A549 (cell line): ENCODE data around the gene GNB4. TPM values are rescaled to one million over a fixed set of nuclear protein-coding genes. Genes with fewer than 3 reads are reported as not detected.

Experiments
- ATAC-seq, 2 experiments: fragments of 200-7000 bp in 1 of 2; fragments of >200 bp in 1 of 2; cut with Nextera tagmentation in 1 of 2; cut with Tn5 transposase in 1 of 2; 3 replicates each; pipeline versions ENCODE4 v1.8.0 to v1.9.1; 2018 to 2020; ENCODE audit warnings: mild to moderate bottlenecking in 1 of 2, moderate library complexity in 1 of 2
- CTCF ChIA-PET: fragments of 300-600 bp; sonication (Branson Sonifier 250); formaldehyde crosslinking; extraction: SDS; loops from one replicate; lab custom pipeline; 2021; ENCODE audit warnings: antibody characterized with exemption, inconsistent platforms; lab: Yijun Ruan, JAX
- POLR2A ChIA-PET: fragments of 350-600 bp; formaldehyde crosslinking; extraction: SDS; loops from one replicate; lab custom pipeline; 2021; ENCODE audit warnings: antibody characterized with exemption, inconsistent platforms; lab: Yijun Ruan, JAX
- DNase-seq, 2 experiments: peaks; one replicate each; pipeline versions ENCODE4 v3.0.0 to v3.0.0-alpha.2; 2011 to 2016; ENCODE audit warnings: low read depth in 1 of 2, low spot score in 1 of 2
- FAIRE-seq: peaks from 2 replicates; lab custom pipeline; 2011; peaks lifted over from hg19 to GRCh38; lab: Jason Lieb, UNC
- H3K27ac ChIP-seq, 2 experiments: fragments of >200 bp; sonication (Bioruptor Twin); formaldehyde crosslinking; 3 replicates each; pipeline ENCODE4 v1.5.1; 2016 to 2017
- H3K4me1 ChIP-seq: fragments of >200 bp; sonication (Bioruptor Twin); formaldehyde crosslinking; 3 replicates; pipeline ENCODE4 v1.6.1; 2016
- H3K4me2 ChIP-seq: fragments of >200 bp; sonication (Bioruptor Twin); formaldehyde crosslinking; 3 replicates; pipeline ENCODE4 v1.6.1; 2016
- H3K4me3 ChIP-seq: fragments of >200 bp; sonication (Bioruptor Twin); formaldehyde crosslinking; 3 replicates; pipeline ENCODE4 v1.5.1; 2016
- H3K9me3 ChIP-seq: fragments of >200 bp; sonication (Bioruptor Twin); formaldehyde crosslinking; 3 replicates; pipeline ENCODE4 v1.6.1; 2016
- CBX2 ChIP-seq: fragments of 200-600 bp; sonication (generic); IDR thresholded peaks from 2 replicates; pipeline ENCODE4 v1.6.1; 2016; ENCODE audit warnings: low read depth, mild to moderate bottlenecking, borderline replicate concordance
- CBX8 ChIP-seq: fragments of 200-600 bp; sonication (generic); IDR thresholded peaks from 2 replicates; pipeline ENCODE4 v1.6.1; 2016
- CEBPB ChIP-seq, 2 experiments: fragments of >200 bp in 1 of 2; sonication (Bioruptor Twin) in 1 of 2; formaldehyde crosslinking in 1 of 2; IDR thresholded peaks; 2 replicates each; pipeline ENCODE4 v1.6.1; 2012 to 2016
- CHD2 ChIP-seq: fragments of 150-350 bp; IDR thresholded peaks from 2 replicates; pipeline ENCODE4 v1.6.1; 2014; ENCODE audit warnings: low read length; ENCODE audit not compliant: partially characterized antibody
- CHD4 ChIP-seq: fragments of 200-600 bp; sonication (generic); IDR thresholded peaks from 2 replicates; pipeline ENCODE4 v1.6.1; 2016; ENCODE audit warnings: antibody characterized with exemption, mild to moderate bottlenecking, borderline replicate concordance
- EHF ChIP-seq: fragments of 250-450 bp; sonication (Bioruptor Pico); IDR thresholded peaks from 2 replicates; pipeline ENCODE4 v1.5.0; 2020; ENCODE audit warnings: mild to moderate bottlenecking
- ESRRA ChIP-seq: fragments of 150-350 bp; IDR thresholded peaks from 2 replicates; pipeline ENCODE4 v1.6.1; 2014; ENCODE audit warnings: mild to moderate bottlenecking, low read length, borderline replicate concordance
- FOSB ChIP-seq: fragments of 250-450 bp; sonication (Bioruptor Pico); IDR thresholded peaks from 2 replicates; pipeline ENCODE4 v1.5.0; 2020; ENCODE audit warnings: mild to moderate bottlenecking, moderate library complexity
- GATA3 ChIP-seq: IDR thresholded peaks from 2 replicates; pipeline ENCODE4 v1.6.1; 2012; ENCODE audit warnings: borderline replicate concordance
- HOXA7 ChIP-seq: fragments of 250-450 bp; sonication (Bioruptor Pico); IDR thresholded peaks from 2 replicates; pipeline ENCODE4 v1.5.0; 2020; ENCODE audit warnings: mild to moderate bottlenecking, moderate library complexity
- JUNB ChIP-seq: fragments of >200 bp; sonication (Bioruptor Twin); formaldehyde crosslinking; IDR thresholded peaks from 2 replicates; pipeline ENCODE4 v1.6.1; 2016
- MYC ChIP-seq: IDR thresholded peaks from 2 replicates; pipeline ENCODE4 v1.6.1; 2012; ENCODE audit warnings: mild to moderate bottlenecking, inconsistent platforms, low read length, improper control_type of control experiment, borderline replicate concordance
- NR3C1 ChIP-seq: fragments of >200 bp; sonication (Bioruptor Twin); formaldehyde crosslinking; IDR thresholded peaks from 3 replicates; pipeline ENCODE4 v1.6.1; 2017
- RAD21 ChIP-seq, 2 experiments: fragments of >200 bp in 1 of 2; sonication (Bioruptor Twin) in 1 of 2; formaldehyde crosslinking in 1 of 2; IDR thresholded peaks in 1 of 2; conservative IDR thresholded peaks in 1 of 2; 2 replicates in 1 of 2; 3 replicates in 1 of 2; pipeline ENCODE4 v1.6.1; 2012 to 2018; ENCODE audit warnings: inconsistent platforms in 1 of 2
- RARB ChIP-seq: fragments of 250-450 bp; sonication (Bioruptor Pico); IDR thresholded peaks from 2 replicates; pipeline ENCODE4 v1.8.0; 2021; ENCODE audit warnings: mild to moderate bottlenecking, moderate library complexity
- RCOR1 ChIP-seq: fragments of 150-350 bp; IDR thresholded peaks from 2 replicates; pipeline ENCODE4 v1.6.1; 2014; ENCODE audit warnings: antibody characterized with exemption, low read length, low read depth
- RNF2 ChIP-seq: fragments of 200-600 bp; sonication (generic); IDR thresholded peaks from 2 replicates; pipeline ENCODE4 v1.6.1; 2016; ENCODE audit warnings: low read depth, mild to moderate bottlenecking, antibody characterized with exemption, moderate library complexity, borderline replicate concordance
- SMC3 ChIP-seq: fragments of >200 bp; sonication (Bioruptor Twin); formaldehyde crosslinking; IDR thresholded peaks from 3 replicates; pipeline ENCODE4 v1.6.1; 2018; ENCODE audit warnings: inconsistent platforms
- SREBF2 ChIP-seq: fragments of 450-650 bp; IDR thresholded peaks from 2 replicates; pipeline ENCODE4 v1.6.1; 2014; ENCODE audit warnings: mild to moderate bottlenecking, moderate library complexity
- TFCP2L1 ChIP-seq: fragments of 250-450 bp; sonication (Bioruptor Pico); IDR thresholded peaks from 2 replicates; pipeline ENCODE4 v1.5.0; 2021; ENCODE audit warnings: mild to moderate bottlenecking
- TP53 ChIP-seq: fragments of 250-450 bp; sonication (Bioruptor Pico); IDR thresholded peaks from 2 replicates; pipeline ENCODE4 v1.5.0; 2021; ENCODE audit warnings: mild to moderate bottlenecking, moderate library complexity
- ZC3H11A ChIP-seq: fragments of 450-650 bp; IDR thresholded peaks from 2 replicates; pipeline ENCODE4 v1.6.1; 2014; ENCODE audit warnings: antibody characterized with exemption, mild to moderate bottlenecking
- ZFP36 ChIP-seq: fragments of 450-650 bp; IDR thresholded peaks from 2 replicates; pipeline ENCODE4 v1.6.1; 2014; ENCODE audit warnings: borderline replicate concordance; ENCODE audit not compliant: partially characterized antibody
- WGBS: methylation state at CpG from one replicate; pipeline ENCODE4 v1.1.6; 2017; ENCODE audit errors: missing lambda C conversion rate; 5-methylcytosine and 5-hydroxymethylcytosine counted together
- polyA plus RNA-seq, 4 experiments: library from polyadenylated mRNA; depleted of rRNA in 3 of 4; stranded (reverse); fragments of >200 nt; fragmentation: RNase III in 1 of 4; extraction: RNeasy Plus Mini Kit Qiagen cat#74134 plus additional on column Dnase treatment in 1 of 4; gene quantifications; 2 replicates in 3 of 4; 3 replicates in 1 of 4; pipeline ENCODE4 v1.2.3, GENCODE V29; 2011 to 2017
- TF ChIP-seq, protein P1 (sequence below): IDR thresholded peaks from 2 replicates; pipeline ENCODE4 v1.6.1; 2012
- TF ChIP-seq, protein P2 (sequence below): fragments of 150-350 bp; IDR thresholded peaks from 2 replicates; pipeline ENCODE4 v1.6.1; 2014; ENCODE audit warnings: low read depth, mild to moderate bottlenecking, low read length

GNB4 gene
- polyA plus RNA-seq, 2 of the 4 experiments (the other 2 are of a cell fraction), result 10.9 to 22.7 TPM

DNA sequence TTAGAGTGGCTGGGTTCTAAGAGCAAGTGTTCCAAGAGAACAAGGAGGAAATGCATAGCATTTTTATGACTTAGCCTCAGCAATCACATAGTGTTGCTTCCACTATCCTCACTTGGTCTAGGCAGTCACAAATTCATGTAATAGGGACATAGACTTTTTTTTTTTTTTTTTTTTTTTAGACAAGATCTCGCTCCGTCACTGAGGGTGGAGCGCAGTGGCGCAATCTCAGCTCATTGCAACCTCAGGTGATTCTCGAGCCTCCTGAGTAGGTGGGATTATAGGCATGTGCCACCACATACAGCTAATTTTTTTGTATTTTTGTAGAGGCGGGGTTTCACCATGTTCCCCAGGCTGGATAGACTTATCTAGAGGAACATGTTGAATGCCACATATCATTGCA, 4.7 kb upstream of the GNB4 start:
- DNase-seq, result no peak
- FAIRE-seq, result no peak
- no peak for ATAC-seq
- no peak overlapping the region for H3K4me2 ChIP-seq
- no peak overlapping the region for H3K4me3 ChIP-seq
- no peak overlapping the region for H3K27ac ChIP-seq
- H3K4me1 ChIP-seq, result no peaks in the 10 kb centered on the region
- ChIA-PET POLR2A (no interaction called here), CTCF (no interaction called here)
- no peak for TF ChIP-seq RNF2
- TF ChIP-seq HOXA7 (CRISPR knock-in tag), result no peak
- no peaks in the 10 kb centered on the region for H3K9me3 ChIP-seq
- 75% methylated on average over 6 of the region's 6 CpGs for WGBS

DNA sequence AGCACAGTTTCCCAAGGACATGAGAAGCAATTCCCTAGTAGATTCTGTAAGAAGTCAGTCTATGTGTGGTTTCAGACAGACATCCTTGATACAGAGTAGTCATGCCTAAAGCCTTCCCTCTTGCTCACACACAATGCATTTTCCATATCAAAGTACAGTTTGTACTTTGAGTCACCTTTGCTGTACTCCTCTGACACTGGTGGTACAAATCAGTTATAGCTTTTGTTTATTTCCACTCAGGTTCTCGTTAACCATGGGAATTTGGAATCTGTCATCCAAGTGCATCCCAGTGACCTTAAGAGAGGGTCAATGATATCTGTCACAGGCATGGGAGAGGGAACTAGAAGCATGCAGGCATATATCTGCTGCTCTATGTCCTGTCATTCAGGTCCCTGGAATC, 3.6 kb upstream of the GNB4 start:
- no peak overlapping the region for H3K4me3 ChIP-seq
- 56% methylated on average over 1 of the region's 1 CpG for WGBS
- ChIA-PET CTCF (interaction anchor here (1.0 kb wide), 1 partner anchor 23 kb away, joined by 3 read pairs; no protein-coding TSS in a partner anchor), POLR2A (no interaction called here)
- no peaks in the 10 kb centered on the region for H3K4me1 ChIP-seq
- no peak for DNase-seq
- no peak overlapping the region for H3K27ac ChIP-seq
- FAIRE-seq, result no peak
- no peak for TF ChIP-seq MYC
- no peak for TF ChIP-seq CBX2
- no peak for TF ChIP-seq HOXA7 (CRISPR knock-in tag)
- TF ChIP-seq CHD2, result no peak
- TF ChIP-seq SREBF2, result no peak
- TF ChIP-seq, protein P1, sequence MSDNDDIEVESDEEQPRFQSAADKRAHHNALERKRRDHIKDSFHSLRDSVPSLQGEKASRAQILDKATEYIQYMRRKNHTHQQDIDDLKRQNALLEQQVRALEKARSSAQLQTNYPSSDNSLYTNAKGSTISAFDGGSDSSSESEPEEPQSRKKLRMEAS, result no peak
- no peak for TF ChIP-seq RNF2
- no peak for TF ChIP-seq SMC3
- no peak for TF ChIP-seq ZFP36
- no peak for TF ChIP-seq CBX8
- no peak for TF ChIP-seq ZC3H11A
- no peaks in the 10 kb centered on the region for H3K9me3 ChIP-seq
- ATAC-seq, result no peak
- H3K4me2 ChIP-seq, result no peak overlapping the region

DNA sequence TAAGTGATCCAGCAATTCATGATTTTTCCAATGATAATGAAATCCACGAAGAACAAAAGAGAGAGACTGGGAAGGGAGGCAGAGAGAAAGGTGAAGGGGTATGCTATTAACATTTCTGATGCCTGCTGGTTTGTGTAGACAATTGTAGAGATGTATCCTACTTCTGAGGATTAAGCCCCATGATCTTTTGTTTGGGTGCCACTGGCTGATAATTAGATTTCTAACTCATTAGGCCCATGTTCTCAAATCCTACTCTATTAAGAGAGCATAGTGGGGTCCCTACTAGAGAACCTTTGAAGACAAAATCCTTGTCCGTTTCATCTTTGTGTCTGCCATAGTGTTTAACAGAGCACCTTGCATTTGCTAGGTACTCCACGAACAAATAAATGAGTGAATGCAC, 2.7 kb upstream of the GNB4 start:
- H3K4me2 ChIP-seq, result no peak overlapping the region
- H3K4me1 ChIP-seq, result 0 out of 3 replicates have a peak, but pooled peaks cover 3% of the 10 kb centered on the region
- CTCF ChIA-PET, result no interaction called here
- POLR2A ChIA-PET, result no interaction called here
- 48% methylated on average over 3 of the region's 3 CpGs for WGBS
- ATAC-seq (no peak), DNase-seq (no peak), FAIRE-seq (no peak)
- H3K9me3 ChIP-seq, result no peaks in the 10 kb centered on the region
- H3K4me3 ChIP-seq, result no peak overlapping the region
- H3K27ac ChIP-seq, result no peak overlapping the region
- TF ChIP-seq RARB (CRISPR knock-in tag), result no peak
- TF ChIP-seq, protein P1, result no peak
- no peak for TF ChIP-seq CHD4
- no peak for TF ChIP-seq CEBPB (IDR thresholded peaks at IDR 0.05)
- no peak for TF ChIP-seq GATA3
- no peak for TF ChIP-seq CHD2
- no peak for TF ChIP-seq RAD21 (conservative IDR thresholded peaks at IDR 0.05 in 1 of 2, IDR thresholded peaks at IDR 0.05 in 1 of 2)
- no peak for TF ChIP-seq ESRRA
- TF ChIP-seq FOSB, result no peak
- TF ChIP-seq EHF (CRISPR knock-in tag), result no peak
- TF ChIP-seq JUNB, result no peak
- no peak for TF ChIP-seq TFCP2L1 (CRISPR knock-in tag)
- TF ChIP-seq, protein P2, sequence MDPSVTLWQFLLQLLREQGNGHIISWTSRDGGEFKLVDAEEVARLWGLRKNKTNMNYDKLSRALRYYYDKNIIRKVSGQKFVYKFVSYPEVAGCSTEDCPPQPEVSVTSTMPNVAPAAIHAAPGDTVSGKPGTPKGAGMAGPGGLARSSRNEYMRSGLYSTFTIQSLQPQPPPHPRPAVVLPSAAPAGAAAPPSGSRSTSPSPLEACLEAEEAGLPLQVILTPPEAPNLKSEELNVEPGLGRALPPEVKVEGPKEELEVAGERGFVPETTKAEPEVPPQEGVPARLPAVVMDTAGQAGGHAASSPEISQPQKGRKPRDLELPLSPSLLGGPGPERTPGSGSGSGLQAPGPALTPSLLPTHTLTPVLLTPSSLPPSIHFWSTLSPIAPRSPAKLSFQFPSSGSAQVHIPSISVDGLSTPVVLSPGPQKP, result no peak
- no peak for TF ChIP-seq NR3C1
- TF ChIP-seq TP53, result no peak
- TF ChIP-seq HOXA7 (CRISPR knock-in tag), result no peak
- no peak for TF ChIP-seq RCOR1
